GM12878 (cell line): ENCODE measurements around the gene ASIC3. TPM values are rescaled to one million over a fixed set of nuclear protein-coding genes. Genes with fewer than 3 reads are reported as not detected.

ENCODE experiments used
- ATAC-seq: fragments of 200-7000 bp; cut with Tn5 transposase; 3 replicates; pipeline ENCODE4 v1.9.1; 2020; ENCODE audit warnings: mild to moderate bottlenecking, moderate library complexity
- BruUV-seq: library from RNA; stranded (reverse); fragments of 400-500 nt; replicated peaks from 2 replicates; lab custom pipeline; 2021; lab: Mats Ljungman, UMichigan
- CTCF ChIA-PET: fragments of 300-600 bp; sonication (Branson Sonifier 250); formaldehyde crosslinking; extraction: SDS; loops from one replicate; lab custom pipeline; 2021; ENCODE audit warnings: inconsistent platforms; lab: Yijun Ruan, JAX
- POLR2A ChIA-PET: fragments of 350-600 bp; formaldehyde crosslinking; extraction: SDS; loops from one replicate; lab custom pipeline; 2021; ENCODE audit warnings: inconsistent platforms; lab: Charles Lee
- RAD21 ChIA-PET: fragments of 300-600 bp; sonication (Branson Sonifier 250); formaldehyde crosslinking; loops from one replicate; lab custom pipeline; 2023; ENCODE audit warnings: antibody characterized with exemption; ENCODE audit not compliant: unreplicated experiment; lab: Charles Lee
- SMC1A ChIA-PET: fragments of 300-600 bp; sonication (Branson Sonifier 250); formaldehyde crosslinking; loops from one replicate; lab custom pipeline; 2023; ENCODE audit not compliant: unreplicated experiment, uncharacterized antibody; lab: Charles Lee
- DNase-seq: peaks from one replicate; pipeline ENCODE4 v3.0.0-alpha.2; 2011; ENCODE audit warnings: low read depth, low spot score
- FAIRE-seq: peaks from 3 replicates; lab custom pipeline; 2011; peaks lifted over from hg19 to GRCh38; lab: Jason Lieb, UNC
- H2AFZ ChIP-seq: 2 replicates; pipeline ENCODE4 v1.6.0; 2011; ENCODE audit warnings: low read depth, low read length, control low read depth; ENCODE audit not compliant: control insufficient read depth
- H3K27ac ChIP-seq: 2 replicates; pipeline ENCODE4 v1.5.1; 2011; ENCODE audit warnings: control low read depth; ENCODE audit not compliant: control insufficient read depth, insufficient read depth
- H3K27me3 ChIP-seq, 2 experiments: replicated peaks in 1 of 2; 2 replicates each; pipeline versions ENCODE4 v1.6.0 to v1.6.1; 2011; ENCODE audit warnings: low read length in 1 of 2; ENCODE audit not compliant: control insufficient read depth in 2 of 2, insufficient read depth in 2 of 2
- H3K36me3 ChIP-seq, 2 experiments: 2 replicates each; pipeline ENCODE4 v1.5.1; 2011; ENCODE audit warnings: low read length in 1 of 2; ENCODE audit not compliant: control insufficient read depth in 2 of 2, insufficient read depth in 2 of 2
- H3K4me1 ChIP-seq: 2 replicates; pipeline ENCODE4 v1.6.1; 2011; ENCODE audit warnings: mild to moderate bottlenecking, low read length, moderate library complexity, mixed read lengths; ENCODE audit not compliant: control insufficient read depth, insufficient read depth
- H3K4me2 ChIP-seq: 2 replicates; pipeline ENCODE4 v1.6.0; 2011; ENCODE audit warnings: control low read depth; ENCODE audit not compliant: control insufficient read depth, insufficient read depth
- H3K4me3 ChIP-seq: fragments of 200-600 bp; sonication (generic); 2 replicates; pipeline ENCODE4 v1.5.1; 2016
- H3K79me2 ChIP-seq: 2 replicates; pipeline ENCODE4 v1.6.0; 2011; ENCODE audit warnings: low read length; ENCODE audit not compliant: control insufficient read depth, insufficient read depth
- H3K9ac ChIP-seq: 2 replicates; pipeline ENCODE4 v1.8.0; 2011; ENCODE audit warnings: low read length, control low read depth, mixed read lengths; ENCODE audit not compliant: control insufficient read depth, insufficient read depth
- H3K9me3 ChIP-seq: replicated peaks from 3 replicates; pipeline ENCODE4 v1.5.1; 2011; ENCODE audit warnings: mild to moderate bottlenecking, low read length; ENCODE audit not compliant: control insufficient read depth, insufficient read depth
- H4K20me1 ChIP-seq: 2 replicates; pipeline ENCODE4 v1.6.0; 2011; ENCODE audit not compliant: control insufficient read depth, insufficient read depth
- ASH2L ChIP-seq: fragments of 300-600, 200-600 bp; sonication (generic); IDR thresholded peaks from 2 replicates; pipeline ENCODE4 v1.6.1; 2017; ENCODE audit warnings: low read depth, mild to moderate bottlenecking, borderline replicate concordance
- ATF3 ChIP-seq: IDR thresholded peaks from 2 replicates; pipeline ENCODE4 v1.6.1; 2011; ENCODE audit warnings: low read depth, mild to moderate bottlenecking, low read length, moderate library complexity, borderline replicate concordance; ENCODE audit errors: extremely low read depth
- CUX1 ChIP-seq: IDR thresholded peaks from 2 replicates; pipeline ENCODE4 v1.6.1; 2012; ENCODE audit warnings: improper control_type of control experiment, low read depth, low read length; ENCODE audit not compliant: insufficient replicate concordance
- ELK1 ChIP-seq: IDR thresholded peaks from 2 replicates; pipeline ENCODE4 v1.6.1; 2012; ENCODE audit warnings: low read depth, low read length, improper control_type of control experiment
- GABPA ChIP-seq: IDR thresholded peaks from 2 replicates; pipeline ENCODE4 v1.6.1; 2014; ENCODE audit warnings: antibody characterized with exemption, low read depth, mild to moderate bottlenecking, inconsistent platforms
- HCFC1 ChIP-seq: fragments of 150-350 bp; IDR thresholded peaks from 2 replicates; pipeline ENCODE4 v1.6.1; 2014; ENCODE audit warnings: low read length
- MTA2 ChIP-seq: fragments of 450-650 bp; IDR thresholded peaks from 2 replicates; pipeline ENCODE4 v1.6.1; 2016; ENCODE audit warnings: low read depth, mild to moderate bottlenecking, moderate library complexity
- NRF1 ChIP-seq: conservative IDR thresholded peaks from 2 replicates; pipeline ENCODE4 v1.6.1; 2011; ENCODE audit warnings: mild to moderate bottlenecking, low read depth, low read length, improper control_type of control experiment
- PML ChIP-seq: IDR thresholded peaks from 2 replicates; pipeline ENCODE4 v1.6.1; 2012; ENCODE audit warnings: low read length, inconsistent platforms
- POLR2AphosphoS2 ChIP-seq: IDR thresholded peaks from 2 replicates; pipeline ENCODE4 v1.6.1; 2011; ENCODE audit warnings: low read depth, mild to moderate bottlenecking, low read length, improper control_type of control experiment, moderate library complexity
- RAD51 ChIP-seq: fragments of 450-650 bp; IDR thresholded peaks from 2 replicates; pipeline ENCODE4 v1.6.1; 2016; ENCODE audit warnings: moderate library complexity, mild to moderate bottlenecking, inconsistent platforms
- RBBP5 ChIP-seq: fragments of 200-600 bp; sonication (generic); conservative IDR thresholded peaks from 2 replicates; pipeline ENCODE4 v1.6.1; 2016
- SIX5 ChIP-seq: IDR thresholded peaks from 2 replicates; pipeline ENCODE4 v1.6.1; 2011; ENCODE audit warnings: mild to moderate bottlenecking, low read depth, low read length, moderate library complexity; ENCODE audit not compliant: severe bottlenecking
- YY1 ChIP-seq: IDR thresholded peaks from 2 replicates; pipeline ENCODE4 v1.6.1; 2011; ENCODE audit warnings: low read depth, mild to moderate bottlenecking, low read length
- ZNF384 ChIP-seq: IDR thresholded peaks from 2 replicates; pipeline ENCODE4 v1.6.1; 2012; ENCODE audit warnings: low read depth, mild to moderate bottlenecking, low read length, improper control_type of control experiment, borderline replicate concordance
- ZNF622 ChIP-seq: fragments of 450-650 bp; IDR thresholded peaks from 2 replicates; pipeline ENCODE4 v1.6.1; 2017; ENCODE audit warnings: mild to moderate bottlenecking, inconsistent platforms
- ZZZ3 ChIP-seq: IDR thresholded peaks from 2 replicates; pipeline ENCODE4 v1.6.1; 2011; ENCODE audit warnings: low read depth; ENCODE audit not compliant: control insufficient read depth, insufficient read length
- WGBS: methylation state at CpG from one replicate; pipeline ENCODE4 v1.1.6; 2016; ENCODE audit warnings: low lambda C conversion rate; ENCODE audit not compliant: insufficient replicate concordance, insufficient coverage; ENCODE audit errors: missing lambda C conversion rate; 5-methylcytosine and 5-hydroxymethylcytosine counted together
- in situ Hi-C: fragments of 300-500 bp; cut with MboI; formaldehyde crosslinking; loops from 9 replicates; pipeline ENCODE4 v1.14.3; 2018; ENCODE audit warnings: mixed read lengths
- intact Hi-C: fragments of 100-400 bp; cut with micrococcal nuclease; formaldehyde crosslinking; loops from one replicate; pipeline ENCODE4 v1.14.2; 2022; ENCODE audit not compliant: unreplicated experiment
- polyA plus RNA-seq, 11 experiments: library from polyadenylated mRNA; depleted of rRNA in 4 of 11; unstranded in 6 of 11; stranded (reverse) in 5 of 11; fragments of >200 nt; fragmentation: Nextera tagmentation in 4 of 11; fragmentation: Illumina TruSeq in 1 of 11; extraction: Ambion mirVana in 4 of 11; extraction: Trizol in 1 of 11; gene quantifications; 1 replicate in 1 of 11; 2 replicates in 10 of 11; pipeline versions ENCODE4 v1.2.1 to v1.2.3, GENCODE V29; 2011 to 2016; ENCODE audit warnings: inconsistent platforms in 2 of 11, missing spikeins in 2 of 11, low read depth in 1 of 11
- total RNA-seq, 4 experiments: library from RNA; depleted of rRNA in 3 of 4; stranded (reverse); fragments of >200 nt in 3 of 4; fragmentation: Illumina TruSeq in 1 of 4; extraction: Trizol in 1 of 4; gene quantifications; 2 replicates each; pipeline versions ENCODE4 v1.2.1 to v1.2.3, GENCODE V29; 2013 to 2021

ASIC3 gene
- total and polyA plus RNA-seq, 10 of the 15 experiments (the other 5 are each of a cell fraction or from before 2014, with no cell fraction given), result 0.07 to 1.0 (median 0.44) TPM; not detected in 4

GRCh38 chr7:151070574-151070960 lies 22.2 kb downstream of the ASIC3 start (continued):
- TF ChIP-seq CUX1, result no peak

- no peak overlapping the region for H2AFZ ChIP-seq
- H4K20me1 ChIP-seq, result no peaks in the 10 kb centered on the region
- 94% methylated on average over 39 of the region's 39 CpGs for whole genome bisulfite sequencing
- in situ Hi-C loops (no loop called here), intact Hi-C loops (no loop called here)
- no peaks in the 10 kb centered on the region for H3K27me3 ChIP-seq
- no peak overlapping the region for H3K9ac ChIP-seq
- ChIA-PET POLR2A (no interaction called here), SMC1A (no interaction called here), CTCF (no interaction called here), RAD21 (no interaction called here)
- H3K4me3 ChIP-seq, result no peak overlapping the region
- H3K36me3 ChIP-seq, result peaks cover 11 to 33% of the 10 kb centered on the region in 2 experiments; a peak in 3 of 4 replicates
- H3K27ac ChIP-seq, result no peak overlapping the region
- BruUV-seq, result no TSS peak
- DNase-seq (no peak), ATAC-seq (no peak), FAIRE-seq (no peak)
- no peaks in the 10 kb centered on the region for H3K79me2 ChIP-seq
- H3K9me3 ChIP-seq, result no peaks in the 10 kb centered on the region
- no peaks in the 10 kb centered on the region for H3K4me1 ChIP-seq
- no peak overlapping the region for H3K4me2 ChIP-seq
- no peak for TF ChIP-seq SIX5
- TF ChIP-seq NRF1, result no peak
- no peak for TF ChIP-seq PML
- TF ChIP-seq ATF3, result no peak
- TF ChIP-seq ELK1, result no peak
- no peak for TF ChIP-seq ZZZ3
- TF ChIP-seq RAD51, result no peak
- TF ChIP-seq POLR2AphosphoS2, result no peak
- TF ChIP-seq MTA2, result no peak
- TF ChIP-seq ZNF622, result no peak
- no peak for TF ChIP-seq GABPA
- TF ChIP-seq ASH2L, result no peak
- TF ChIP-seq HCFC1, result no peak
- TF ChIP-seq RBBP5, result no peak
- TF ChIP-seq ZNF384, result no peak
- TF ChIP-seq YY1, result no peak
Observed at GRCh38 chr7:151071032-151071866, 22.9 kb downstream of the ASIC3 start.
